Natural killer cell treated with Interleukin-12 subunit alpha and Interleukin-12 subunit beta and Interleukin-15 and Interleukin-18, amount 100 ng/mL, for 72 hours (primary cell): ENCODE measurements around the gene KCND3. TPM values are rescaled to one million over a fixed set of nuclear protein-coding genes. Genes with fewer than 3 reads are reported as not detected.

ENCODE experiments used
- ATAC-seq, 2 donors: fragments of 150-1000 bp; cut with Tn5 transposase in 1 of 2; sonication (Bioruptor Pico), chemical (Tn5 transposase) in 1 of 2; 2 replicates each; pipeline ENCODE4 v1.10.0; 2021
- DNase-seq: peaks from one replicate; pipeline ENCODE4 v3.0.0; 2022; ENCODE audit warnings: low spot score
- H3K27ac Mint-ChIP-seq, 2 donors: 1 replicate in 1 of 2; 2 replicates in 1 of 2; pipeline ENCODE4 v1.8.0; 2022; ENCODE audit warnings: mixed read lengths in 2 of 2, mild to moderate bottlenecking in 1 of 2, moderate library complexity in 1 of 2
- H3K27me3 Mint-ChIP-seq, 2 donors: 1 replicate in 1 of 2; 2 replicates in 1 of 2; pipeline ENCODE4 v1.8.0; 2022; ENCODE audit warnings: mixed read lengths in 2 of 2
- H3K36me3 Mint-ChIP-seq: one replicate; pipeline ENCODE4 v1.8.0; 2022; ENCODE audit warnings: mixed read lengths
- H3K4me1 Mint-ChIP-seq, 2 donors: 1 replicate in 1 of 2; 2 replicates in 1 of 2; pipeline ENCODE4 v1.8.0; 2022; ENCODE audit warnings: low read depth in 2 of 2, mixed read lengths in 2 of 2, mild to moderate bottlenecking in 1 of 2
- H3K4me3 Mint-ChIP-seq: one replicate; pipeline ENCODE4 v1.8.0; 2022; ENCODE audit warnings: mixed read lengths
- H3K9me3 Mint-ChIP-seq: 2 replicates; pipeline ENCODE4 v1.8.0; 2022; ENCODE audit warnings: mixed read lengths
- total RNA-seq, 2 donors: library from RNA; stranded (reverse); gene quantifications; one replicate each; pipeline ENCODE4 v1.2.3, GENCODE V29; 2022

Gene KCND3
- total RNA-seq, 2 donors from 2014 or later: not detected

- H3K27ac Mint-ChIP-seq: no peak overlapping the region
- H3K27me3 Mint-ChIP-seq: peaks cover 18 to 39% of the 10 kb centered on the region in 2 donors
- H3K4me3 Mint-ChIP-seq: no peak overlapping the region
- DNase-seq (no peak), ATAC-seq (no peak)
- no peaks in the 10 kb centered on the region for H3K4me1 Mint-ChIP-seq
- no peaks in the 10 kb centered on the region for H3K36me3 Mint-ChIP-seq
- H3K9me3 Mint-ChIP-seq: no peaks in the 10 kb centered on the region
These were observed 146.3 kb downstream of the KCND3 start for GRCh38 chr1:111843177-111843576.

- H3K36me3 Mint-ChIP-seq: no peaks in the 10 kb centered on the region
- H3K4me1 Mint-ChIP-seq: no peaks in the 10 kb centered on the region
- no peak overlapping the region for H3K27ac Mint-ChIP-seq
- DNase-seq (no peak), ATAC-seq (no peak)
- no peaks in the 10 kb centered on the region for H3K9me3 Mint-ChIP-seq
- peaks cover 18 to 39% of the 10 kb centered on the region in 2 donors for H3K27me3 Mint-ChIP-seq
- no peak overlapping the region for H3K4me3 Mint-ChIP-seq
These were observed 147.1 kb downstream of the KCND3 start for GRCh38 chr1:111842411-111842810.

DNA sequence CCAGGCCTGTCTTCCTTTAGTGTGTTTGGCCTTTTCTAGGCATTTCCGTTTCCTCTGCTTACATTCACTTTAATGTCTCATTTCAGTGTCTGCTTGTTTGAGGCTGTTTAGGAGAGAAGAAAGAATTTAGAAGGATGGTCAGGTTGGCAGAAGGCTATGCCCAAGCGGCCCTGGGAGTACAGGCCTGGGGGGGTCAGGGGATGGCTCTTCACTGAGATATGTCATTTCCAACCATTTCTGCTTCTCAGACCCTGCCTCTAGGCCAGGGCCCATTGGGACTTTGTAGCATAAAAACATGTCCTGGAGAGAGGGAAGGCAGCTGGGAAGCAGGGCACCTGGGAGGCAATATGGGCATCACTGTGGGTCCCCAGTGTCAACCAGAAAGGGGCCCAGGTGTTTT lies 147.7 kb downstream of the KCND3 start:
- Mint-ChIP-seq H3K27ac (no peak overlapping the region), H3K4me3 (no peak overlapping the region), H3K36me3 (no peaks in the 10 kb centered on the region), H3K9me3 (no peaks in the 10 kb centered on the region), H3K27me3 (peaks cover 18 to 39% of the 10 kb centered on the region in 2 donors), H3K4me1 (no peaks in the 10 kb centered on the region)
- DNase-seq: no peak
- ATAC-seq: no peak

DNA sequence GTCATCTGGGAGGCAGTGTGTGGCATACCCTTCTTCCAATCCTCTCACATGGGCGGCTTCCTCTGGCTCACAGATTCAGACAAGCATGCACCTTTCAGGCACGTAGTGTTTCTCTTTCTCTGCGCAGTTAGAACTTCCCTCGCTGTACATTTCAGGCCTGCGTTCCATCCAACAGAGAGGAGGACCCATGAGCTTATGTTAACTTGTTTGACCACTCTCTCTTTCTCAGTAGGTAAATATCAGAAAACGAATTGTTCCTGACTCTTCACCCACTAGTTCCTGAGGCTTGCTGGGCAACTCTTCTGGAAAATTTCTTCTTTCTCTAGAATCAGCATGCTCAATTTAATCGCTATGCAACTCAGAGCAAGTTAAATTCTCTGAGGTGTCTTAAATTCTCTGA lies 148.3 kb downstream of the KCND3 start:
- Mint-ChIP-seq H3K27me3 (peaks cover 18 to 37% of the 10 kb centered on the region in 2 donors), H3K4me1 (no peaks in the 10 kb centered on the region), H3K9me3 (no peaks in the 10 kb centered on the region), H3K27ac (no peak overlapping the region), H3K4me3 (no peak overlapping the region), H3K36me3 (no peaks in the 10 kb centered on the region)
- DNase-seq: no peak
- ATAC-seq: no peak

DNA sequence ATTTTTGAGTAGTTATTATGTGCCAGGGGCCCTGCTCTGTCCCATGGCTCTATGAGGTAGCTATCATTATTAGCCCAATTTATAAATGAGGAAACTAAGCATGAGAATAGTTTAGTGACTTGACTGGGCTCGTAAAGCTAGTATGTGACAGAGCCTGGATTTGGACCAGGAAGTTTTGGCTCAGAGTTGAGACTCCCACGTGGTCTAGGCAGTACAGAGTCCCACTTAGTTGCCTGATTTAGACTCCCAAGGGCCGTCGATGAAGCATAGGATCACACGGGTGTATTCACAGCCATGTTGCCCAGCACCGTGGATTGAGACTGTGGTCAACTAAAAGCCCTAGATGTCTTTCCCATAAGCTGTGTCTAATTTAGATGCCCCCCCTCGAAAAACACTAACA lies 152.1 kb downstream of the KCND3 start:
- no peaks in the 10 kb centered on the region for H3K9me3 Mint-ChIP-seq

GRCh38 chr1:111836111-111836510 lies 153.4 kb downstream of the KCND3 start:
- ATAC-seq (no peak), DNase-seq (no peak)
- Mint-ChIP-seq H3K4me3 (no peak overlapping the region), H3K27ac (no peak overlapping the region), H3K4me1 (no peaks in the 10 kb centered on the region), H3K36me3 (no peaks in the 10 kb centered on the region), H3K27me3 (peaks cover 12 to 41% of the 10 kb centered on the region in 2 donors), H3K9me3 (no peaks in the 10 kb centered on the region)

More for the DNA sequence above, 152.1 kb downstream of the KCND3 start:
- Mint-ChIP-seq H3K4me3 (no peak overlapping the region), H3K36me3 (no peaks in the 10 kb centered on the region), H3K27ac (no peak overlapping the region), H3K4me1 (no peaks in the 10 kb centered on the region), H3K27me3 (peaks cover 17 to 33% of the 10 kb centered on the region in 2 donors)
- no peak for DNase-seq
- no peak for ATAC-seq

- Mint-ChIP-seq H3K27me3 (peaks cover 11 to 40% of the 10 kb centered on the region in 2 donors), H3K9me3 (no peaks in the 10 kb centered on the region), H3K4me1 (no peaks in the 10 kb centered on the region), H3K4me3 (no peak overlapping the region), H3K36me3 (no peaks in the 10 kb centered on the region), H3K27ac (no peak overlapping the region)
- DNase-seq (no peak), ATAC-seq (no peak)
These were observed 154.0 kb downstream of the KCND3 start for GRCh38 chr1:111835514-111835913.

DNA sequence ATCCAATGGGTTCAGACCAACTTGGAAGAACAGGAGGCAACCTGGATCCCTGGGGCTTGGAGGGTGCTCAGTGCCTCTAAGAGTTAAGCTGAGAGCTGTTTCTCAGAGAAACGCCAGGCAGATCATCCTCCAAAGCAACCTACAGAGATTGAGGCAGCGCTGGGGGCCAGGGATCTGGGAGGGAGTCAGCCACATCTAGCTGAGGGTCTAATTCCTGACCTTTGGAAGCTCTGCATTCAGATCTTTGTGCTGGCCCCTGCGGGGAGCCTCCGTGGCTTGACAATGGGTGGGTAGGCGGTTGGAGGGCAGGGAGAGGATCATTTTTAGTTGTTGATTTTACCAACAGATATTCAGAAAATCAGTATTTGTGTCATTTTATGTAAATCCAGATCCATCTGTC lies 154.5 kb downstream of the KCND3 start:
- ATAC-seq: no peak
- no peak overlapping the region for H3K4me3 Mint-ChIP-seq
- peaks cover 12 to 38% of the 10 kb centered on the region in 2 donors for H3K27me3 Mint-ChIP-seq
- no peaks in the 10 kb centered on the region for H3K4me1 Mint-ChIP-seq
- no peak for DNase-seq
- H3K27ac Mint-ChIP-seq: no peak overlapping the region
- no peaks in the 10 kb centered on the region for H3K9me3 Mint-ChIP-seq
- H3K36me3 Mint-ChIP-seq: no peaks in the 10 kb centered on the region

- ATAC-seq: no peak
- Mint-ChIP-seq H3K9me3 (no peaks in the 10 kb centered on the region), H3K27ac (no peak overlapping the region), H3K4me3 (no peak overlapping the region), H3K4me1 (no peaks in the 10 kb centered on the region), H3K27me3 (peaks cover 24 to 47% of the 10 kb centered on the region in 2 donors), H3K36me3 (no peaks in the 10 kb centered on the region)
- no peak for DNase-seq
These were observed 156.1 kb downstream of the KCND3 start for GRCh38 chr1:111833334-111833733.

DNA sequence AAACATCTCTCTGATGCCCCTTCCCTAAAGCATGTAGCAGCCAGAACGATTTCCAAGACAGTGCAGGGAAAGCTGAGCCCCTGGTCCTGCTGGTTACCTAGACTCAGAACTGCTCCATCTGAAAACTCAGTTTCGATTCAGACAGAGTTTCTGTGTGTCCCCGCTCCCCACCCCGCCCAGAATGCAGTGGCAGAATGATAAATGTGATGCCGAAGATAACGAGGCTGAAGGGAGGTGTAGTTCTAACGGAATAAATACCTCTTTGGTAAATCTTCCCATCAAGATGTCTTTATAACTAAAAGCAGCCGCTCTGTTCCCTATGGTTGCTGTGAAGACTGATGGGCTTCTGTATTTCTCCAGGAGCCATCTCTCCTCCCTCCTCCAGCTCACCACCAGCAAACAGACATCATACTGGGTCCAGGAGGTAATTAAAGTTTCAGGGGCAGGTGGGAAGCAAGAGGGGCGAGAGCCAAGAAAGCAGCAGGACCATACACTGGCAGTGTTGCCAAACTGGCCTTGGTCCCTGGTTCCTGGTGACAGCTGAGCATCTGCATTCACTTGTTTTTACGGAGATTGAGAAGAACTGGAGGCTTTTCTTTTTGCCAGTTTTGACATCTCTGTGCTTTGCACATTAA lies 156.8 kb downstream of the KCND3 start:
- Mint-ChIP-seq H3K27me3 (peaks cover 24 to 49% of the 10 kb centered on the region in 2 donors), H3K27ac (no peak overlapping the region), H3K4me3 (no peak overlapping the region), H3K9me3 (no peaks in the 10 kb centered on the region), H3K4me1 (no peaks in the 10 kb centered on the region), H3K36me3 (no peaks in the 10 kb centered on the region)
- no peak for ATAC-seq
- no peak for DNase-seq

- no peak for DNase-seq
- Mint-ChIP-seq H3K4me3 (no peak overlapping the region), H3K9me3 (no peaks in the 10 kb centered on the region), H3K27me3 (peaks cover 30 to 61% of the 10 kb centered on the region in 2 donors), H3K4me1 (no peaks in the 10 kb centered on the region), H3K27ac (no peak overlapping the region), H3K36me3 (no peaks in the 10 kb centered on the region)
- ATAC-seq: no peak
These were observed 158.3 kb downstream of the KCND3 start for GRCh38 chr1:111831153-111831552.

DNA sequence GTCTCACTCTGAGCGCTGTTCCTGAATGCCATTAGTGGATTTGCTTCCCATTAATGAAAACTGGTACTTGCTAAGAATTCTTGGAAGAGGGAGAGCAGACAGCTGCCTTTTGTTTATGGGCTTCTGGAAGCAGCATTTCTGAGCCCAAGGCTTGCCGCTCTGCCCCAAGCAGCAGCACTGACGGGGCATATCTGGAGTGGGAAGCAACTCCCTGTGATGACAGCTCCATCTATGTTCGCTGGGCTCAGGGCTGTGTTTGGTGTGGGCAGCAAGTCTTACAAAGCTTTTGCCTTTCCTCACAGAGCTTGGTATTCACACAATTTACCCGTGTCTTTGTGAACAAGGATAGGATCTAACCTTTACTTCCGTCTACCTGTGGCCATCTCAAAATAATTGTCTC lies 161.5 kb downstream of the KCND3 start:
- no peaks in the 10 kb centered on the region for H3K9me3 Mint-ChIP-seq

DNA sequence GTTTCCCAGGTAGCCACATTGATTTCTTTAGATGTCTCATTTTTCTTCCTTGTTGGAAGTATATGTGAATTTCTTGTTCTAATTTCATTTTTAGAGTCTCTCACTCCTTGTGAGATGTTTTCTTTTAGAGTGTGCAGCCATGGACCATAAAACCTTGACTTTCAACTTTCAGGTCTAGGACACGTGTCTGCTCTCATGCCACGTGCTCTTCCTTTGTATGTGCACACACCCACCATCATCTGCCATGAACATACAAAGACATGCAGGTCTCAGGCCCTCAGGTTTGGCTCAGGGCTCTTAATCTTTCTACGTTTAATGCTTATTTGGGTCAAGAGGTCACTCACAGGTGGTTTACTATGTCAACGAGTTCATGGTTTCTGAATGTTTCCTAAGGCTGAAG lies 163.2 kb downstream of the KCND3 start:
- H3K36me3 Mint-ChIP-seq: no peaks in the 10 kb centered on the region
- H3K4me3 Mint-ChIP-seq: no peak overlapping the region
- ATAC-seq (no peak), DNase-seq (no peak)
- no peaks in the 10 kb centered on the region for H3K9me3 Mint-ChIP-seq
- H3K4me1 Mint-ChIP-seq: no peaks in the 10 kb centered on the region
- no peak overlapping the region for H3K27ac Mint-ChIP-seq
- peaks cover 37 to 76% of the 10 kb centered on the region in 2 donors for H3K27me3 Mint-ChIP-seq

More for the DNA sequence above, 161.5 kb downstream of the KCND3 start:
- DNase-seq (no peak), ATAC-seq (no peak)
- no peak overlapping the region for H3K27ac Mint-ChIP-seq
- no peaks in the 10 kb centered on the region for H3K36me3 Mint-ChIP-seq
- peaks cover 34 to 74% of the 10 kb centered on the region in 2 donors for H3K27me3 Mint-ChIP-seq
- no peak overlapping the region for H3K4me3 Mint-ChIP-seq
- no peaks in the 10 kb centered on the region for H3K4me1 Mint-ChIP-seq

GRCh38 chr1:111825217-111825616 lies 164.3 kb downstream of the KCND3 start:
- Mint-ChIP-seq H3K9me3 (no peaks in the 10 kb centered on the region), H3K27ac (no peak overlapping the region), H3K36me3 (no peaks in the 10 kb centered on the region), H3K27me3 (peaks cover 34 to 70% of the 10 kb centered on the region in 2 donors), H3K4me3 (no peak overlapping the region), H3K4me1 (no peaks in the 10 kb centered on the region)
- DNase-seq: no peak
- ATAC-seq: no peak

GRCh38 chr1:111822138-111822537 lies 167.3 kb downstream of the KCND3 start:
- Mint-ChIP-seq H3K4me3 (no peak overlapping the region), H3K36me3 (no peaks in the 10 kb centered on the region), H3K9me3 (no peaks in the 10 kb centered on the region), H3K4me1 (no peaks in the 10 kb centered on the region), H3K27ac (no peak overlapping the region), H3K27me3 (peaks cover 25 to 47% of the 10 kb centered on the region in 2 donors)
- DNase-seq (no peak), ATAC-seq (no peak)
